Right lobe of liver (tissue), 6 donors: Measurements from ENCODE around the gene JAKMIP1. TPM values are rescaled to one million over a fixed set of nuclear protein-coding genes. Genes with fewer than 3 reads are reported as not detected.
A peak's percentile ranks its signal among the peaks of the same experiment; 100 is the strongest.
"Not testable (repeated sequence)": the region's sequence is repeated elsewhere in the genome, so short reads cannot be mapped to it uniquely, and the experiment has no call there.

Source experiments
- ATAC-seq, 4 donors: fragments of 200-7000 bp; cut with Tn5 transposase; one replicate each; pipeline ENCODE4 v1.9.1; 2020; ENCODE audit warnings: mild to moderate bottlenecking in 4 of 4, moderate library complexity in 4 of 4
- DNase-seq, 3 donors: peaks; one replicate each; pipeline ENCODE4 v3.0.0-alpha.2; 2020
- H3K27ac ChIP-seq, 3 donors: fragments of 200-600 bp; one replicate each; pipeline ENCODE4 v1.8.0; 2022
- H3K27me3 ChIP-seq, 2 donors: fragments of 200-600 bp; one replicate each; pipeline ENCODE4 v1.8.0; 2022
- H3K36me3 ChIP-seq, 4 donors: fragments of 200-600 bp; sonication (generic) in 1 of 4; one replicate each; pipeline versions ENCODE4 v1.5.1 to v1.8.0; 2017 to 2022; ENCODE audit warnings: control low read depth in 1 of 4
- H3K4me1 ChIP-seq, 4 donors: fragments of 200-600 bp; sonication (generic) in 1 of 4; one replicate each; pipeline versions ENCODE4 v1.5.1 to v1.8.0; 2017 to 2022; ENCODE audit warnings: control low read depth in 1 of 4
- H3K4me3 ChIP-seq, 3 donors: fragments of 200-600 bp; one replicate each; pipeline ENCODE4 v1.8.0; 2022
- H3K9me3 ChIP-seq, 4 donors: fragments of 200-600 bp; sonication (generic) in 1 of 4; one replicate each; pipeline versions ENCODE4 v1.5.1 to v1.8.0; 2017 to 2022; ENCODE audit warnings: control low read depth in 1 of 4
- POLR2A ChIP-seq: fragments of 450-650 bp; IDR thresholded peaks from one replicate; pipeline ENCODE4 v1.6.1; 2017; ENCODE audit warnings: antibody characterized with exemption, mild to moderate bottlenecking
- WGBS: methylation state at CpG from one replicate; pipeline ENCODE4 v1.1.6; 2018; ENCODE audit warnings: low coverage, low lambda C conversion rate; ENCODE audit not compliant: insufficient coverage; ENCODE audit errors: missing lambda C conversion rate; 5-methylcytosine and 5-hydroxymethylcytosine counted together
- intact Hi-C, 2 donors: fragments of 100-400 bp; cut with DNase I; formaldehyde crosslinking; loops; one replicate each; pipeline versions ENCODE4 v1.11.2 to v1.14.1; 2022
- total RNA-seq, 6 experiments: library from RNA; depleted of rRNA in 2 of 6; stranded (reverse); fragments of >200 nt in 2 of 6; fragmentation: NEBNext Ultra II Directional in 3 of 6; extraction: Animal tissue kit (Norgen Biotek cat#: 25700) in 3 of 6; gene quantifications; one replicate each; pipeline versions ENCODE4 v1.1.0 to v1.2.4, GENCODE V29; 2016 to 2023
- TF ChIP-seq, protein P1 (sequence below), 4 donors: fragments of 200-600 bp in 3 of 4; fragments of 450-650 bp in 1 of 4; IDR thresholded peaks; one replicate each; pipeline versions ENCODE4 v1.5.1 to v1.8.0; 2016 to 2022; ENCODE audit warnings: antibody characterized with exemption in 4 of 4, mild to moderate bottlenecking in 2 of 4
- donor health status: DM: no; HTN: yes; CAD: no.
- donor health status: DM: no; HTN: no; CAD: no.
- donor health status: DM: no; HTN: no; CAD: no.
- donor health status: DM: no; HTN: yes; CAD: no.
- donor health status: DM: no; HTN: yes; CAD: no.

The JAKMIP1 gene
- total RNA-seq, 6 experiments from 2014 or later, result 0.12 TPM; not detected in 5

GRCh38 chr4:6141554-6141953 is 58.8 kb downstream of the JAKMIP1 start:
- Histone ChIP-seq H3K27me3 (no peaks in the 10 kb centered on the region), H3K36me3 (no peaks in the 10 kb centered on the region), H3K4me1 (no peaks in the 10 kb centered on the region), H3K4me3 (no peak overlapping the region), H3K27ac (no peak overlapping the region), H3K9me3 (peaks cover 0 to 6% (median 0%) of the 10 kb centered on the region in 4 donors)
- 63% methylated on average over 8 of the region's 9 CpGs for whole genome bisulfite sequencing
- no peak for ATAC-seq
- DNase-seq, result no peak
- intact Hi-C loops, result no loop called here
- TF ChIP-seq POLR2A, result no peak
- TF ChIP-seq, protein P1, sequence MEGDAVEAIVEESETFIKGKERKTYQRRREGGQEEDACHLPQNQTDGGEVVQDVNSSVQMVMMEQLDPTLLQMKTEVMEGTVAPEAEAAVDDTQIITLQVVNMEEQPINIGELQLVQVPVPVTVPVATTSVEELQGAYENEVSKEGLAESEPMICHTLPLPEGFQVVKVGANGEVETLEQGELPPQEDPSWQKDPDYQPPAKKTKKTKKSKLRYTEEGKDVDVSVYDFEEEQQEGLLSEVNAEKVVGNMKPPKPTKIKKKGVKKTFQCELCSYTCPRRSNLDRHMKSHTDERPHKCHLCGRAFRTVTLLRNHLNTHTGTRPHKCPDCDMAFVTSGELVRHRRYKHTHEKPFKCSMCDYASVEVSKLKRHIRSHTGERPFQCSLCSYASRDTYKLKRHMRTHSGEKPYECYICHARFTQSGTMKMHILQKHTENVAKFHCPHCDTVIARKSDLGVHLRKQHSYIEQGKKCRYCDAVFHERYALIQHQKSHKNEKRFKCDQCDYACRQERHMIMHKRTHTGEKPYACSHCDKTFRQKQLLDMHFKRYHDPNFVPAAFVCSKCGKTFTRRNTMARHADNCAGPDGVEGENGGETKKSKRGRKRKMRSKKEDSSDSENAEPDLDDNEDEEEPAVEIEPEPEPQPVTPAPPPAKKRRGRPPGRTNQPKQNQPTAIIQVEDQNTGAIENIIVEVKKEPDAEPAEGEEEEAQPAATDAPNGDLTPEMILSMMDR (IDR thresholded peaks at IDR 0.05), result no peak

DNA sequence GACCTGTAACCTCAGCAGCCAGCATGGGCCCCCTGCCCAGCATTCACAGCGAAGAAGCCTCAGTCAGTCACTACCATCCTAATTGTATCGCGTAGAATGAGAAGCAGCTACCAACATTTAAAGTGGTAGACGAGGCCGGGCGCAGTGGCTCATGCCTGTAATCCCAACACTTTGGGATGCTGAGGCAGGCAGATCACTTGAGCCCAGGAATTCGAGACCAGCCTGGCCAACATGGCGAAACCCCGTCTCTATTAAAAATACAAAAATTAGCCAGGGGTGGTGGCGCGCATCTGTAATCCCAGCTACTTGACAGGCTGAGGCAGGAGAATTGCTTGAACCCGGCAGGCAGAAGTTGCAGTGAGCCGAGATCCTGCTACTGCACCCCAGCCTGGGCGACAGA is 59.3 kb downstream of the JAKMIP1 start:
- H3K27ac ChIP-seq, ATAC-seq, H3K4me3 ChIP-seq, H3K27me3 ChIP-seq, DNase-seq, intact Hi-C loops, H3K4me1 ChIP-seq, H3K9me3 ChIP-seq, H3K36me3 ChIP-seq: not testable (repeated sequence)
- 72% methylated on average over 8 of the region's 14 CpGs for WGBS

DNA sequence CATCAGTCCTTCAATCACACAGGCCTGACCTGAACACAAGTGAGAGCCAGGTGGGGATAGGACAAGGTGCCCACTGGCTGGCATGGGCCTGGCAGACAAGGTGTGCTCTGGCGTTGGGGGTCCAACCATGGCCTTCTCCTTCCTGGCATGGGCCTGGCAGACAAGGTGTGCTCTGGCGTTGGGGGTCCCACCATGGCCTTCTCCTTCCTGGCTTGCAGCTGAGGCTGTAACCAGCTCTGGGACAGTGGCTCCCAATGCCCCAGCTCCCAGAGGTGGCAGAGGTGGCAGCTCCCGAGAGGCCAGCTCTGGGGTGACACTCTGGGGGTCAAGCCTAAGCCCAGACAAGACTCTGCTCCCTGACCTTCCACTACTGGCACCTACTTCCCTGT is 62.6 kb downstream of the JAKMIP1 start:
- TF ChIP-seq POLR2A, result no peak
- TF ChIP-seq, protein P1 (IDR thresholded peaks at IDR 0.05), result no peak
- no CpG with 5 or more reads among the region's 3 CpGs for WGBS
- DNase-seq (no peak), ATAC-seq (no peak)
- Histone ChIP-seq H3K9me3 (no peaks in the 10 kb centered on the region), H3K4me3 (no peak overlapping the region), H3K27ac (no peak overlapping the region), H3K36me3 (no peaks in the 10 kb centered on the region), H3K4me1 (no peaks in the 10 kb centered on the region), H3K27me3 (no peaks in the 10 kb centered on the region)
- intact Hi-C loops, result no loop called here

- intact Hi-C loops, result no loop called here
- 36% methylated on average over 13 of the region's 22 CpGs for WGBS
These were observed 63.2 kb downstream of the JAKMIP1 start for GRCh38 chr4:6137027-6137746.

DNA sequence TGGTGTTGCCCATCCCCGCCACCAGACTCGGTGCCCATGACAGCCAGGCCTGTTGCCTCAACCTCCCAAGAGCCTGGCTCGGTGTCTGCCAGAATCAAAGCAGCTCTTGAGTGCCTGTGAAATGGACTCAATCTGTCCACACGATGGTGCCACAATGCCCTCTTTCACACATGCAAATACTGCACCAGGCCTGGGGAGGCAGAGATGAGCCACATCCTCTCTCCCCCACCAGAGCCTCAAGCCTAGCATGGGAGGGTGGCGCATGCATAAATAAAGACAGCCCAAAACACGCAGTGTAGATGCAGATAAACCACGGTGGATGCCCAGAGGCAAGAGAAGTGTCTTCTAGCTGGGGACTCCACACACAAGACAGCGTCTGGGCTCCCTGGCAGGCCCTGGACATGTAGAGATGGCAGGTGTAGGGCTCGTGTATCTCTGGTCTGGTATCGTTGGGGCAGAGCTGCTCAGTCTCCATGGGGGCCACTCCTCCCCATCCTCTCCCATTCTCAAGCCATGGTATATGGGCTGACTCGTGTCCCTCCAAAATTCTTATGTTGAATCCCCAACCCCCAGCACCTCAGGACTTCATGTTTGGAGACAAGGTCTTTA is 65.6 kb downstream of the JAKMIP1 start:
- no peak for TF ChIP-seq POLR2A
- TF ChIP-seq, protein P1 (IDR thresholded peaks at IDR 0.05), result peak in 1 of 4 donors; percentile 14
- no peaks in the 10 kb centered on the region for H3K36me3 ChIP-seq
- H3K4me1 ChIP-seq, result no peaks in the 10 kb centered on the region
- no peak for DNase-seq
- peak in 3 of 4 donors; percentile 22 to 25 (median 25) for ATAC-seq
- 81% methylated on average over 7 of the region's 11 CpGs for WGBS
- intact Hi-C loops, result no loop called here
- H3K27me3 ChIP-seq, result no peaks in the 10 kb centered on the region
- H3K9me3 ChIP-seq, result no peaks in the 10 kb centered on the region
- no peak overlapping the region for H3K4me3 ChIP-seq
- no peak overlapping the region for H3K27ac ChIP-seq

More at GRCh38 chr4:6137027-6137746, 63.2 kb downstream of the JAKMIP1 start:
- Histone ChIP-seq H3K4me1 (no peaks in the 10 kb centered on the region), H3K27me3 (no peaks in the 10 kb centered on the region), H3K4me3 (no peak overlapping the region), H3K27ac (no peak overlapping the region), H3K36me3 (no peaks in the 10 kb centered on the region), H3K9me3 (no peaks in the 10 kb centered on the region)
- TF ChIP-seq, protein P1 (IDR thresholded peaks at IDR 0.05), result no peak
- no peak for TF ChIP-seq POLR2A
- ATAC-seq (no peak), DNase-seq (no peak)
